ENCODE data around the gene PMEPA1.

The PMEPA1 gene

GRCh38 chr20:57678340-57678739 lies 31.5 kb downstream of the PMEPA1 start:
- peaks cover 87 to 100% of the 10 kb centered on the region in 2 donors for H3K4me1 Mint-ChIP-seq

GRCh38 chr20:57677584-57677982 lies 32.2 kb downstream of the PMEPA1 start:
- no peak for ATAC-seq (replicated peaks)
- H3K27ac Mint-ChIP-seq, result no peak overlapping the region

More at GRCh38 chr20:57678340-57678739, 31.5 kb downstream of the PMEPA1 start:
- no peak for ATAC-seq (replicated peaks)
- Mint-ChIP-seq H3K4me3 (no peak overlapping the region), H3K27me3 (no peaks in the 10 kb centered on the region), H3K27ac (peak overlapping the region; percentile 33), H3K9me3 (no peaks in the 10 kb centered on the region), H3K36me3 (peaks cover 2 to 13% of the 10 kb centered on the region in 2 donors)
- no peak for DNase-seq

GRCh38 chr20:57676589-57677583 lies 32.9 kb downstream of the PMEPA1 start:
- DNase-seq (no peak), ATAC-seq (replicated peaks) (no peak)
- Mint-ChIP-seq H3K36me3 (peaks cover 2 to 13% of the 10 kb centered on the region in 2 donors), H3K9me3 (no peaks in the 10 kb centered on the region), H3K27ac (peak overlapping the region; percentile 33), H3K4me1 (peaks cover 83 to 100% of the 10 kb centered on the region in 2 donors), H3K4me3 (peak overlapping the region in 1 of 2 donors; percentile 34), H3K27me3 (no peaks in the 10 kb centered on the region)

More at GRCh38 chr20:57677584-57677982, 32.2 kb downstream of the PMEPA1 start:
- Mint-ChIP-seq H3K9me3 (no peaks in the 10 kb centered on the region), H3K36me3 (peaks cover 2 to 13% of the 10 kb centered on the region in 2 donors), H3K4me1 (peaks cover 85 to 100% of the 10 kb centered on the region in 2 donors), H3K27me3 (no peaks in the 10 kb centered on the region), H3K4me3 (no peak overlapping the region)
- no peak for DNase-seq

- Mint-ChIP-seq H3K27ac (no peak overlapping the region), H3K27me3 (no peaks in the 10 kb centered on the region), H3K36me3 (peaks cover 2 to 13% of the 10 kb centered on the region in 2 donors), H3K4me3 (no peak overlapping the region), H3K4me1 (peaks cover 77 to 97% of the 10 kb centered on the region in 2 donors), H3K9me3 (no peaks in the 10 kb centered on the region)
- no peak for DNase-seq
- no peak for ATAC-seq (replicated peaks)
Measured at GRCh38 chr20:57675773-57676172, 34.0 kb downstream of the PMEPA1 start.

GRCh38 chr20:57672953-57673575 lies 36.8 kb downstream of the PMEPA1 start:
- H3K36me3 Mint-ChIP-seq, result peaks cover 5 to 13% of the 10 kb centered on the region in 2 donors
- H3K9me3 Mint-ChIP-seq, result no peaks in the 10 kb centered on the region
- DNase-seq (no peak), ATAC-seq (replicated peaks) (no peak)
- H3K4me3 Mint-ChIP-seq, result peak overlapping the region in 1 of 2 donors; percentile 0
- H3K4me1 Mint-ChIP-seq, result peaks cover 65 to 93% of the 10 kb centered on the region in 2 donors
- no peaks in the 10 kb centered on the region for H3K27me3 Mint-ChIP-seq
- peak overlapping the region; percentile 26 for H3K27ac Mint-ChIP-seq

GRCh38 chr20:57672164-57672563 lies 37.7 kb downstream of the PMEPA1 start:
- H3K27me3 Mint-ChIP-seq, result no peaks in the 10 kb centered on the region
- peak overlapping the region; percentile 37 to 79 for H3K4me3 Mint-ChIP-seq
- ATAC-seq (replicated peaks) (peak; percentile 80 to 81), DNase-seq (peak; percentile 60)
- H3K4me1 Mint-ChIP-seq, result peaks cover 58 to 84% of the 10 kb centered on the region in 2 donors
- H3K9me3 Mint-ChIP-seq, result no peaks in the 10 kb centered on the region
- H3K27ac Mint-ChIP-seq, result peak overlapping the region; percentile 91
- peaks cover 5 to 13% of the 10 kb centered on the region in 2 donors for H3K36me3 Mint-ChIP-seq

- ATAC-seq (replicated peaks), result no peak
- peaks cover 53 to 79% of the 10 kb centered on the region in 2 donors for H3K4me1 Mint-ChIP-seq
- no peak for DNase-seq
- no peaks in the 10 kb centered on the region for H3K9me3 Mint-ChIP-seq
- H3K27ac Mint-ChIP-seq, result no peak overlapping the region
- peaks cover 5 to 9% of the 10 kb centered on the region in 2 donors for H3K36me3 Mint-ChIP-seq
- no peaks in the 10 kb centered on the region for H3K27me3 Mint-ChIP-seq
- H3K4me3 Mint-ChIP-seq, result no peak overlapping the region
Measured at GRCh38 chr20:57671662-57672061, 38.2 kb downstream of the PMEPA1 start.

GRCh38 chr20:57671072-57671391 lies 38.8 kb downstream of the PMEPA1 start:
- Mint-ChIP-seq H3K36me3 (peaks cover 5 to 12% of the 10 kb centered on the region in 2 donors), H3K4me3 (no peak overlapping the region), H3K4me1 (peaks cover 47 to 75% of the 10 kb centered on the region in 2 donors), H3K27me3 (no peaks in the 10 kb centered on the region), H3K9me3 (no peaks in the 10 kb centered on the region), H3K27ac (no peak overlapping the region)
- DNase-seq (no peak), ATAC-seq (replicated peaks) (no peak)

- peaks cover 46 to 75% of the 10 kb centered on the region in 2 donors for H3K4me1 Mint-ChIP-seq
- peaks cover 5 to 9% of the 10 kb centered on the region in 2 donors for H3K36me3 Mint-ChIP-seq
- no peaks in the 10 kb centered on the region for H3K27me3 Mint-ChIP-seq
- ATAC-seq (replicated peaks) (no peak), DNase-seq (no peak)
- no peaks in the 10 kb centered on the region for H3K9me3 Mint-ChIP-seq
- H3K27ac Mint-ChIP-seq, result no peak overlapping the region
- H3K4me3 Mint-ChIP-seq, result no peak overlapping the region
Measured at GRCh38 chr20:57670288-57671071, 39.3 kb downstream of the PMEPA1 start.

GRCh38 chr20:57669632-57670031 lies 40.2 kb downstream of the PMEPA1 start:
- Mint-ChIP-seq H3K27ac (no peak overlapping the region), H3K27me3 (no peaks in the 10 kb centered on the region), H3K9me3 (no peaks in the 10 kb centered on the region), H3K36me3 (peaks cover 4 to 7% of the 10 kb centered on the region in 2 donors), H3K4me1 (peaks cover 46 to 67% of the 10 kb centered on the region in 2 donors), H3K4me3 (no peak overlapping the region)
- DNase-seq (no peak), ATAC-seq (replicated peaks) (no peak)

GRCh38 chr20:57667924-57668782 lies 41.7 kb downstream of the PMEPA1 start:
- no peak for DNase-seq

GRCh38 chr20:57667388-57667787 lies 42.4 kb downstream of the PMEPA1 start:
- no peak for ATAC-seq (replicated peaks)
- peaks cover 5 to 10% of the 10 kb centered on the region in 2 donors for H3K36me3 Mint-ChIP-seq
- no peaks in the 10 kb centered on the region for H3K27me3 Mint-ChIP-seq
- no peak overlapping the region for H3K27ac Mint-ChIP-seq
- peaks cover 34 to 63% of the 10 kb centered on the region in 2 donors for H3K4me1 Mint-ChIP-seq
- DNase-seq, result no peak
- H3K9me3 Mint-ChIP-seq, result no peaks in the 10 kb centered on the region
- H3K4me3 Mint-ChIP-seq, result no peak overlapping the region

More at GRCh38 chr20:57667924-57668782, 41.7 kb downstream of the PMEPA1 start:
- Mint-ChIP-seq H3K36me3 (peaks cover 4 to 7% of the 10 kb centered on the region in 2 donors), H3K4me3 (no peak overlapping the region), H3K9me3 (no peaks in the 10 kb centered on the region), H3K27me3 (no peaks in the 10 kb centered on the region), H3K4me1 (peaks cover 33 to 64% of the 10 kb centered on the region in 2 donors), H3K27ac (peak overlapping the region; percentile 76)
- ATAC-seq (replicated peaks), result no peak

GRCh38 chr20:57666834-57667157 lies 43.0 kb downstream of the PMEPA1 start:
- no peaks in the 10 kb centered on the region for H3K9me3 Mint-ChIP-seq
- peaks cover 32 to 63% of the 10 kb centered on the region in 2 donors for H3K4me1 Mint-ChIP-seq
- DNase-seq, result no peak
- no peak for ATAC-seq (replicated peaks)
- no peaks in the 10 kb centered on the region for H3K27me3 Mint-ChIP-seq
- no peak overlapping the region for H3K4me3 Mint-ChIP-seq
- H3K27ac Mint-ChIP-seq, result no peak overlapping the region
- peaks cover 5 to 10% of the 10 kb centered on the region in 2 donors for H3K36me3 Mint-ChIP-seq

Measured in stimulated activated naive B cell treated with anti-CD40 and anti-IgM and Interleukin-4, amounts not matched to agents 10 μg/mL and 1 μg/mL and 100 μg/mL, for 72 hours (primary cell).